Ovary (tissue), 9 donors: ENCODE measurements around the gene GRK1. TPM values are rescaled to one million over a fixed set of nuclear protein-coding genes. Genes with fewer than 3 reads are reported as not detected.

Source experiments
- DNase-seq, 5 donors: peaks; one replicate each; pipeline ENCODE4 v3.0.0-alpha.2; 2019 to 2020
- H3K27ac ChIP-seq, 2 donors: fragments of 200-600 bp; one replicate each; pipeline versions ENCODE4 v1.5.1 to v1.8.0; 2019 to 2022
- H3K27me3 ChIP-seq: fragments of 200-600 bp; one replicate; pipeline ENCODE4 v1.8.0; 2022
- H3K36me3 ChIP-seq: fragments of 200-600 bp; sonication (generic); one replicate; pipeline ENCODE4 v1.5.1; 2019
- H3K4me1 ChIP-seq: one replicate; pipeline ENCODE4 v1.8.1; 2013; ENCODE audit warnings: mild to moderate bottlenecking, moderate library complexity; ENCODE audit not compliant: insufficient read depth
- H3K4me3 ChIP-seq: fragments of 200-600 bp; sonication (generic); one replicate; pipeline ENCODE4 v1.5.1; 2017
- H3K9me3 ChIP-seq, 2 donors: fragments of 200-600 bp in 1 of 2; sonication (generic) in 1 of 2; one replicate each; pipeline versions ENCODE4 v1.5.1 to v1.8.1; 2013 to 2019; ENCODE audit warnings: mild to moderate bottlenecking in 1 of 2, moderate library complexity in 1 of 2
- CTCF ChIP-seq, 3 donors: fragments of 450-650 bp in 2 of 3; fragments of 200-600 bp in 1 of 3; IDR thresholded peaks; one replicate each; pipeline versions ENCODE4 v1.5.1 to v1.8.0; 2016 to 2022; ENCODE audit warnings: antibody characterized with exemption in 3 of 3, mild to moderate bottlenecking in 1 of 3
- EP300 ChIP-seq: sonication (generic); formaldehyde crosslinking; IDR thresholded peaks from one replicate; pipeline ENCODE4 v1.6.1; 2017; ENCODE audit warnings: antibody characterized with exemption
- POLR2A ChIP-seq: fragments of 450-650 bp; IDR thresholded peaks from one replicate; pipeline ENCODE4 v1.6.1; 2017; ENCODE audit warnings: antibody characterized with exemption, mild to moderate bottlenecking, moderate library complexity
- WGBS, 3 donors: extraction: QIAGEN DNeasy Blood & Tissue Kit in 1 of 3; methylation state at CpG; one replicate each; pipeline versions ENCODE4 v1.1.5 to v1.1.7; 2013 to 2017; 5-methylcytosine and 5-hydroxymethylcytosine counted together
- intact Hi-C, 4 donors: fragments of 100-400 bp; cut with DNase I; formaldehyde crosslinking; loops; one replicate each; pipeline versions ENCODE4 v1.11.0 to v1.15.1; 2022 to 2023
- polyA plus RNA-seq, 2 donors: library from polyadenylated mRNA; stranded (reverse); fragments of 200-250 nt in 1 of 2; fragments of 350-450 nt in 1 of 2; fragmentation: Illumina TruSeq in 1 of 2; extraction: RNeasy Lipid Tissue Mini Kit (QIAGEN cat#74804) in 1 of 2; gene quantifications; one replicate each; pipeline ENCODE4 v1.2.3, GENCODE V29; 2013 to 2014
- total RNA-seq, 7 donors: library from RNA; depleted of rRNA in 2 of 7; stranded (reverse); fragments of >200 nt in 2 of 7; fragmentation: NEBNext Ultra II Directional in 3 of 7; extraction: Animal tissue kit (Norgen Biotek cat#: 25700) in 3 of 7; gene quantifications; one replicate each; pipeline versions ENCODE4 v1.1.0 to v1.2.4, GENCODE V29; 2016 to 2023
- donor health status: DM: no; HTN: no; CAD: no; lungs with moderate emphysema.
- donor health status: DM: no; HTN: no; CAD: no.
- donor health status: Bipolar disorder and iron deficiency.
- donor health status: DM: yes; HTN: yes; CAD: no.
- donor health status: DM: no; HTN: no; CAD: no.
- donor health status: DM: yes; HTN: yes; CAD: no.

The GRK1 gene
- total and polyA plus RNA-seq, 9 donors = 0.02 to 0.10 (median 0.07) TPM; not detected in 6

DNA sequence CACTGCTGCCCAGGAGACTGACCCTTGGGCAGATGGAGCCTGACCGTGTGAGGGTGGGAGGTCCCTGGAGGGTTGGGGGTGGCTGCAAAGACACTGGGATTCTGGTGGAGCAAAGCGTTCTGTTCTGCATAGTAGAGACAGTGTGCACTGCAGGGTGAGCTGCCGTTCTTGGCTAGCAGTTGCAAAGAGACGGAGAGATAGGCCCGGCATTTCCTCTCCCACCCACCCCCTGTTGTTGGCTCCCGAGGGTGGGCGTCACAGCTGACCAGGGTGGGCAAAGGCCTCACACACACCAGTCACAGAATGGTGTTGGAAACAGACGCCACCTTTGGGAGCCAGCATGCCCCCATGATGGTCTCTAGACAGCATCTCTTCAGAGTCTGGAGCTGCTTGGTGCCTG is 103.4 kb downstream of the GRK1 start:
- WGBS, 3 donors = 76 to 82% (median 80%) methylated on average over 8 of the region's 8 CpGs
- intact Hi-C loops = no loop called here

GRCh38 chr13:113770937-113771336 is 103.9 kb downstream of the GRK1 start:
- 89 to 95% (median 92%) methylated on average over 5 of the region's 5 CpGs for WGBS, 3 donors
- no peaks in the 10 kb centered on the region for H3K9me3 ChIP-seq
- H3K4me1 ChIP-seq = no peaks in the 10 kb centered on the region
- intact Hi-C loops = no loop called here
- H3K27me3 ChIP-seq = no peaks in the 10 kb centered on the region
- peak in 1 of 5 donors; percentile 3 for DNase-seq
- no peak overlapping the region for H3K4me3 ChIP-seq
- TF ChIP-seq POLR2A (no peak), CTCF (IDR thresholded peaks at IDR 0.05) (no peak), EP300 (no peak)
- H3K27ac ChIP-seq = no peak overlapping the region
- no peaks in the 10 kb centered on the region for H3K36me3 ChIP-seq

More for the DNA sequence above, 103.4 kb downstream of the GRK1 start:
- Histone ChIP-seq H3K27me3 (no peaks in the 10 kb centered on the region), H3K4me1 (no peaks in the 10 kb centered on the region), H3K9me3 (no peaks in the 10 kb centered on the region), H3K27ac (no peak overlapping the region), H3K4me3 (no peak overlapping the region), H3K36me3 (no peaks in the 10 kb centered on the region)
- TF ChIP-seq CTCF (IDR thresholded peaks at IDR 0.05) = no peak
- no peak for TF ChIP-seq POLR2A
- TF ChIP-seq EP300 = no peak
- DNase-seq = peak in 1 of 5 donors; percentile 13

- H3K4me1 ChIP-seq = no peaks in the 10 kb centered on the region
- H3K27ac ChIP-seq = no peak overlapping the region
- 68 to 80% (median 77%) methylated on average over 4 of the region's 4 CpGs for WGBS, 3 donors
- no peaks in the 10 kb centered on the region for H3K9me3 ChIP-seq
- no peaks in the 10 kb centered on the region for H3K27me3 ChIP-seq
- H3K4me3 ChIP-seq = no peak overlapping the region
- DNase-seq = no peak
- intact Hi-C loops = no loop called here
- no peaks in the 10 kb centered on the region for H3K36me3 ChIP-seq
- TF ChIP-seq EP300 (no peak), POLR2A (no peak), CTCF (IDR thresholded peaks at IDR 0.05) (no peak)
Observed at GRCh38 chr13:113771709-113772331, 104.8 kb downstream of the GRK1 start.

DNA sequence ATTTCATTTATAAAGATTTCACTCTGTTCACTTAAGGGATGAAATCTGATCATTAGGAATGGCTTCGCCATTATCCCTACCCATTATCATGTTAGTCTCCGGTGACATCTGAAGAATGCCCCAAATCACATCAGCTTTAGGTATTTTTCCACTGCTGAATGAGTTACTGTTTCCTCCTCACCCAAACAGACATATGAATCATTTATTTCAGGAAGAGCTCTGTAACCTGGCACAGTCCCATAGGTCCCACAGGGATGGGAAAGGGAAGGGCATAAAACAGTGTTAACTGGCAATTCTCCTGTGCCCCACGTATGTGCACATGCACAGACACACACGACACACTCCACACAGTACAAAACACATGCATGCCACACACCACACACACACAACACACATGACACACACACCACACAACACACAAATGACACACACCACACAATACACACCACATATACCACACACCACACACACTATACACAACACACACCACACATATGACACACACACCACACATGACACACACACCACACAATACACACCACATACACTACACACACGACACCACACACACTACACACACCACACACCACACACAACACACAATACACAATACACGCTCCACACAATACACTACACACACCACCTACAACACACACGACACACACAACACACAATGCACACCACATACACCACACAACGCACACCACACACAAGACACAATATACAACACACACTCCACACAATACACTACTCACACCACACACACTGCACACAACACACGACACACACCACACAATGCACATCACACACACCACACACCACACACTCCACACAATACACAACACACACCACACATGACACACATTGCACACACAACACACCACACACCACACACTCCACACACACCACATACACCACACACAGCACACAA is 107.4 kb downstream of the GRK1 start:
- peak in 1 of 5 donors; percentile 11 for DNase-seq
- Histone ChIP-seq H3K9me3 (no peaks in the 10 kb centered on the region), H3K4me3 (no peak overlapping the region), H3K27ac (no peak overlapping the region), H3K27me3 (no peaks in the 10 kb centered on the region), H3K4me1 (no peaks in the 10 kb centered on the region), H3K36me3 (no peaks in the 10 kb centered on the region)
- intact Hi-C loops = no loop called here
- whole genome bisulfite sequencing, 3 donors = 76 to 85% (median 82%) methylated on average over 9 of the region's 9 CpGs
- no peak for TF ChIP-seq EP300
- no peak for TF ChIP-seq POLR2A
- TF ChIP-seq CTCF (IDR thresholded peaks at IDR 0.05) = no peak
